Immature natural killer cell (primary cell): ENCODE data around the gene CCDC9B. TPM values are rescaled to one million over a fixed set of nuclear protein-coding genes. Genes with fewer than 3 reads are reported as not detected.
A peak's percentile ranks its signal among the peaks of the same experiment; 100 is the strongest.

Source experiments
- DNase-seq, 3 donors: peaks; one replicate each; pipeline ENCODE4 v3.0.0; 2022; ENCODE audit warnings: mixed read lengths in 1 of 3
- H3K27ac Mint-ChIP-seq, 6 donors: one replicate each; pipeline ENCODE4 v1.8.0; 2020; ENCODE audit warnings: mixed read lengths in 6 of 6, mild to moderate bottlenecking in 5 of 6, inconsistent platforms in 4 of 6, moderate library complexity in 3 of 6
- H3K27me3 Mint-ChIP-seq, 3 donors: one replicate each; pipeline ENCODE4 v1.8.0; 2020 to 2021; ENCODE audit warnings: low read depth in 3 of 3, mild to moderate bottlenecking in 3 of 3, mixed read lengths in 3 of 3, moderate library complexity in 3 of 3, inconsistent platforms in 1 of 3
- H3K36me3 Mint-ChIP-seq, 3 donors: one replicate each; pipeline ENCODE4 v1.8.0; 2020; ENCODE audit warnings: mixed read lengths in 3 of 3, inconsistent platforms in 2 of 3, mild to moderate bottlenecking in 2 of 3
- H3K4me1 Mint-ChIP-seq, 2 donors: one replicate each; pipeline ENCODE4 v1.8.0; 2020; ENCODE audit warnings: inconsistent platforms in 2 of 2, mild to moderate bottlenecking in 2 of 2, mixed read lengths in 2 of 2, moderate library complexity in 1 of 2
- H3K4me3 Mint-ChIP-seq, 5 donors: one replicate each; pipeline ENCODE4 v1.8.0; 2020; ENCODE audit warnings: mild to moderate bottlenecking in 5 of 5, mixed read lengths in 5 of 5, inconsistent platforms in 3 of 5, moderate library complexity in 3 of 5
- H3K9me3 Mint-ChIP-seq, 6 donors: one replicate each; pipeline ENCODE4 v1.8.0; 2020; ENCODE audit warnings: mild to moderate bottlenecking in 6 of 6, mixed read lengths in 6 of 6, inconsistent platforms in 4 of 6, moderate library complexity in 3 of 6
- polyA plus RNA-seq, 3 donors: library from polyadenylated mRNA; unstranded; fragments of 300-500 nt; fragmentation: Illumina TruSeq; gene quantifications; one replicate each; pipeline ENCODE4 v1.2.3, GENCODE V29; 2021

CCDC9B gene
- polyA plus RNA-seq, 3 donors from 2014 or later, result 0.09 to 0.46 TPM; not detected in 1

DNA sequence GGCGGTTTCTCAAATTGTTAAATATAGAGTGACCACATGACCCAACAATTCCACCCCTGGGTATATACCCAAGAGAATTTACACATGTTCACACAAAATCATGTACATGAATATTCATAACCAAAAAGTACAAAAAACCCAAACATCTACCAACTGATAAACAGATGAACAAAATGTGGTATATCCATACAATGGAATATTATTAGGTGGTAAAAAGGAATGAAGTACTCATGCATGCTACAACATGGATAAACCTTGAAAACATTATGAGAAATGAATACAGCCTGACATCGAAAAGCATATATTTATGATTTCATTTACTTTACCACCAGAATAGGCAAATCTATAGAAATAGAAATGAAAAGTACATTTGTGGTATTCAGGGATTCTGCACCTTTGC is 40.4 kb downstream of the CCDC9B start:
- Mint-ChIP-seq H3K9me3 (no peaks in the 10 kb centered on the region), H3K36me3 (peaks cover 20 to 55% (median 24%) of the 10 kb centered on the region in 3 donors), H3K27me3 (peaks cover 0 to 4% (median 0%) of the 10 kb centered on the region in 3 donors), H3K4me3 (no peak overlapping the region), H3K27ac (no peak overlapping the region), H3K4me1 (peaks cover 29 to 34% of the 10 kb centered on the region in 2 donors)
- no peak for DNase-seq

GRCh38 chr15:40298216-40298935 is 42.4 kb downstream of the CCDC9B start:
- no peak for DNase-seq
- Mint-ChIP-seq H3K36me3 (peaks cover 20 to 51% (median 24%) of the 10 kb centered on the region in 3 donors), H3K9me3 (no peaks in the 10 kb centered on the region), H3K4me1 (peaks cover 10 to 16% of the 10 kb centered on the region in 2 donors), H3K27ac (no peak overlapping the region), H3K4me3 (no peak overlapping the region), H3K27me3 (peaks cover 0 to under 1% (median 0%) of the 10 kb centered on the region in 3 donors)

GRCh38 chr15:40297356-40297755 is 43.4 kb downstream of the CCDC9B start:
- peaks cover 20 to 53% (median 24%) of the 10 kb centered on the region in 3 donors for H3K36me3 Mint-ChIP-seq
- H3K4me1 Mint-ChIP-seq, result peaks cover 10 to 16% of the 10 kb centered on the region in 2 donors
- H3K27ac Mint-ChIP-seq, result peak overlapping the region in 2 of 6 donors; percentile 6 to 34
- no peaks in the 10 kb centered on the region for H3K9me3 Mint-ChIP-seq
- H3K27me3 Mint-ChIP-seq, result no peaks in the 10 kb centered on the region
- no peak overlapping the region for H3K4me3 Mint-ChIP-seq
- DNase-seq, result no peak

- H3K36me3 Mint-ChIP-seq, result peaks cover 20 to 53% (median 24%) of the 10 kb centered on the region in 3 donors
- no peaks in the 10 kb centered on the region for H3K27me3 Mint-ChIP-seq
- no peak overlapping the region for H3K4me3 Mint-ChIP-seq
- H3K27ac Mint-ChIP-seq, result peak overlapping the region in 4 of 6 donors; percentile 28 to 65 (median 48)
- DNase-seq, result no peak
- H3K4me1 Mint-ChIP-seq, result peaks cover 10 to 16% of the 10 kb centered on the region in 2 donors
- H3K9me3 Mint-ChIP-seq, result no peaks in the 10 kb centered on the region
Measured at GRCh38 chr15:40296561-40297230, 44.0 kb downstream of the CCDC9B start.

- peak overlapping the region in 1 of 6 donors; percentile 73 for H3K27ac Mint-ChIP-seq
- no peak for DNase-seq
- H3K27me3 Mint-ChIP-seq, result no peaks in the 10 kb centered on the region
- peaks cover 20 to 51% (median 24%) of the 10 kb centered on the region in 3 donors for H3K36me3 Mint-ChIP-seq
- H3K4me1 Mint-ChIP-seq, result peaks cover 8 to 16% of the 10 kb centered on the region in 2 donors
- H3K4me3 Mint-ChIP-seq, result no peak overlapping the region
- H3K9me3 Mint-ChIP-seq, result no peaks in the 10 kb centered on the region
Measured at GRCh38 chr15:40295877-40296560, 44.7 kb downstream of the CCDC9B start.

DNA sequence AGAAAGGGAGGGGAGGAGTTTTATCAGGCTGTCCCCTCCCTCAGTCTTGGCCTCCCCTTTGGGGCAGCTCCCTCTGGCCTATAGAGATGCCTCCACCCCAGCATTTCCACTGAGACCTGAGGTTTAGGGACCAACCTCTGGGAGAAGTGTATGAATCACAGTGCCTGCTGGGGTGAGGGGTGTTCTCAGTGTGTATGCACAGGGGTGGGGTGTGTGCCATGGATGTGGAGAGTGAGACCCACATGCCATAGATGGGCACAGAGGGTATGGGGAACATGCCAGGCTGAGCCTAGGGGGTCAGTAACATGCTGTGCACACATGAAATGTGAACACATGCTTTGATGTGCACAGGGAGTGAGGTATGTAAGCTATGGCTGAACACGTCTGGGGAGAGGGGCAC is 45.4 kb downstream of the CCDC9B start:
- Mint-ChIP-seq H3K9me3 (no peaks in the 10 kb centered on the region), H3K27me3 (no peaks in the 10 kb centered on the region), H3K4me3 (no peak overlapping the region), H3K36me3 (peaks cover 14 to 44% (median 17%) of the 10 kb centered on the region in 3 donors), H3K4me1 (peaks cover 5 to 9% of the 10 kb centered on the region in 2 donors), H3K27ac (peak overlapping the region in 2 of 6 donors; percentile 48 to 74)
- DNase-seq, result no peak

GRCh38 chr15:40293905-40294895 is 46.5 kb downstream of the CCDC9B start:
- no peak for DNase-seq
- H3K4me1 Mint-ChIP-seq, result peaks cover 2 to 3% of the 10 kb centered on the region in 2 donors
- H3K36me3 Mint-ChIP-seq, result peaks cover 6 to 39% (median 9%) of the 10 kb centered on the region in 3 donors
- no peaks in the 10 kb centered on the region for H3K9me3 Mint-ChIP-seq
- H3K27ac Mint-ChIP-seq, result no peak overlapping the region
- H3K27me3 Mint-ChIP-seq, result no peaks in the 10 kb centered on the region
- no peak overlapping the region for H3K4me3 Mint-ChIP-seq

GRCh38 chr15:40293006-40293405 is 47.7 kb downstream of the CCDC9B start:
- H3K27me3 Mint-ChIP-seq, result no peaks in the 10 kb centered on the region
- peaks cover 5 to 36% (median 6%) of the 10 kb centered on the region in 3 donors for H3K36me3 Mint-ChIP-seq
- H3K9me3 Mint-ChIP-seq, result no peaks in the 10 kb centered on the region
- H3K4me1 Mint-ChIP-seq, result peaks cover 0 to 2% of the 10 kb centered on the region in 2 donors
- no peak for DNase-seq
- H3K27ac Mint-ChIP-seq, result no peak overlapping the region
- H3K4me3 Mint-ChIP-seq, result no peak overlapping the region

GRCh38 chr15:40292246-40292645 is 48.5 kb downstream of the CCDC9B start:
- Mint-ChIP-seq H3K4me3 (no peak overlapping the region), H3K36me3 (peaks cover 0 to 28% (median 0%) of the 10 kb centered on the region in 3 donors), H3K9me3 (no peaks in the 10 kb centered on the region), H3K27me3 (no peaks in the 10 kb centered on the region), H3K27ac (no peak overlapping the region), H3K4me1 (peaks cover 0 to 2% of the 10 kb centered on the region in 2 donors)
- DNase-seq, result no peak

GRCh38 chr15:40290918-40291574 is 49.7 kb downstream of the CCDC9B start:
- Mint-ChIP-seq H3K27ac (no peak overlapping the region), H3K4me1 (no peaks in the 10 kb centered on the region), H3K4me3 (no peak overlapping the region), H3K36me3 (peaks cover 0 to 18% (median 0%) of the 10 kb centered on the region in 3 donors), H3K27me3 (no peaks in the 10 kb centered on the region), H3K9me3 (no peaks in the 10 kb centered on the region)
- DNase-seq, result no peak

DNA sequence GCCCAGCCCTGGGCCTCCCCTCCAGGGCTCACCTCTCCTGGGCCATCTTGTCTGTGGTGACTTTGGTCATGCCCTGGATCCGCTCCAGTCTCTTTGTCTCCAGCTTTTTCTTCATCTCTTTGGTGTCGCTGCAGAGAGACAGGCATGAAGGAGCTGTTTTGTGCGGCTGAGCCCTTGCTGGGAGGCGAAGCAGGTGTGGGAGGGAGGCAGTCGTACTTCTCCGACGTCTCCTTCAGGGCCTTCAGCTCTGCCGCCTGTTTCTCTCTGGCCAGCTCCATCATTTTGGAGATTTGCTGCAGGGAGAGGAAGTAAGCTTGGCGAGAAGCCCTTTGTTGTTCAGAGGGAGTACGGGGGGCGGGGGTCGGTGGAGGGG is 50.2 kb downstream of the CCDC9B start:
- Mint-ChIP-seq H3K36me3 (peaks cover 0 to 16% (median 0%) of the 10 kb centered on the region in 3 donors), H3K4me3 (no peak overlapping the region), H3K27me3 (no peaks in the 10 kb centered on the region), H3K9me3 (no peaks in the 10 kb centered on the region), H3K4me1 (no peaks in the 10 kb centered on the region), H3K27ac (no peak overlapping the region)
- DNase-seq, result no peak

- H3K27ac Mint-ChIP-seq, result peak overlapping the region in 1 of 6 donors; percentile 64
- H3K27me3 Mint-ChIP-seq, result no peaks in the 10 kb centered on the region
- H3K4me1 Mint-ChIP-seq, result no peaks in the 10 kb centered on the region
- no peak for DNase-seq
- no peaks in the 10 kb centered on the region for H3K9me3 Mint-ChIP-seq
- peaks cover 0 to 13% (median 0%) of the 10 kb centered on the region in 3 donors for H3K36me3 Mint-ChIP-seq
- no peak overlapping the region for H3K4me3 Mint-ChIP-seq
Measured at GRCh38 chr15:40289140-40289775, 51.5 kb downstream of the CCDC9B start.
